Left renal pelvis (tissue), 4 donors: ENCODE measurements around the gene PIK3R1. TPM values are rescaled to one million over a fixed set of nuclear protein-coding genes. Genes with fewer than 3 reads are reported as not detected.
"Not testable (repeated sequence)": the region's sequence is repeated elsewhere in the genome, so short reads cannot be mapped to it uniquely, and the experiment has no call there.

Source experiments
- DNase-seq, 4 donors: peaks; one replicate each; pipeline ENCODE4 v3.0.0-alpha.2; 2013; ENCODE audit warnings: low read depth in 4 of 4, low spot score in 3 of 4
- polyA plus RNA-seq, 4 donors: library from polyadenylated mRNA; unstranded; fragments of 120-200 nt; gene quantifications; one replicate each; pipeline ENCODE4 v1.2.1, GENCODE V29; 2013; ENCODE audit not compliant: insufficient read length in 4 of 4

Gene PIK3R1
- polyA plus RNA-seq, 4 donors: 72.4 to 139 (median 92.4) TPM

- no peak for DNase-seq
These were observed 22.9 kb upstream of the PIK3R1 start for GRCh38 chr5:68192679-68193060.

- no peak for DNase-seq
These were observed 22.0 kb upstream of the PIK3R1 start for GRCh38 chr5:68193481-68194036.

GRCh38 chr5:68194386-68194785 lies 21.2 kb upstream of the PIK3R1 start:
- DNase-seq: no peak

- DNase-seq: no peak
These were observed 20.4 kb upstream of the PIK3R1 start for GRCh38 chr5:68195137-68195536.

GRCh38 chr5:68196876-68197275 lies 18.7 kb upstream of the PIK3R1 start:
- no peak for DNase-seq

GRCh38 chr5:68200288-68200687 lies 15.3 kb upstream of the PIK3R1 start:
- DNase-seq: no peak

- DNase-seq: not testable (repeated sequence)
These were observed 4.9 kb upstream of the PIK3R1 start for GRCh38 chr5:68210654-68211053.

- peak in 1 of 4 donors; percentile 36 for DNase-seq
These were observed 911 bp upstream of the PIK3R1 start for GRCh38 chr5:68214482-68215207.

- DNase-seq: no peak
These were observed 315 bp downstream of the PIK3R1 start for GRCh38 chr5:68215898-68216244.

- DNase-seq: no peak
These were observed 890 bp downstream of the PIK3R1 start for GRCh38 chr5:68216245-68217046.

- DNase-seq: no peak
These were observed 1.4 kb downstream of the PIK3R1 start for GRCh38 chr5:68217047-68217355.

- no peak for DNase-seq
These were observed 2.0 kb downstream of the PIK3R1 start for GRCh38 chr5:68217528-68217927.

GRCh38 chr5:68219161-68219816 lies 3.7 kb downstream of the PIK3R1 start:
- DNase-seq: no peak

GRCh38 chr5:68220260-68220659 lies 4.7 kb downstream of the PIK3R1 start:
- no peak for DNase-seq

GRCh38 chr5:68220914-68221313 lies 5.4 kb downstream of the PIK3R1 start:
- DNase-seq: no peak

- DNase-seq: no peak
These were observed 5.9 kb downstream of the PIK3R1 start for GRCh38 chr5:68221488-68221887.

GRCh38 chr5:68222310-68222709 lies 6.8 kb downstream of the PIK3R1 start:
- DNase-seq: no peak

- no peak for DNase-seq
These were observed 7.3 kb downstream of the PIK3R1 start for GRCh38 chr5:68222824-68223354.

- no peak for DNase-seq
These were observed 8.3 kb downstream of the PIK3R1 start for GRCh38 chr5:68223904-68224303.

- DNase-seq: no peak
These were observed 9.1 kb downstream of the PIK3R1 start for GRCh38 chr5:68224509-68225187.
